AG10803 (cell line): ENCODE measurements around the gene ARHGEF12.

Experiments used
- DNase-seq: peaks from one replicate; pipeline ENCODE4 v3.0.0; 2010; ENCODE audit warnings: low read depth
- H3K4me3 ChIP-seq: 2 replicates; pipeline ENCODE4 v1.5.1; 2011; ENCODE audit warnings: mild to moderate bottlenecking, low read length, control low read depth
- CTCF ChIP-seq: conservative IDR thresholded peaks from 2 replicates; pipeline ENCODE4 v1.5.1; 2011; ENCODE audit warnings: mild to moderate bottlenecking, low read length, control low read depth, inconsistent platforms

ARHGEF12 gene

GRCh38 chr11:120376547-120377182 is 40.5 kb downstream of the ARHGEF12 start:
- no peak overlapping the region for H3K4me3 ChIP-seq
- TF ChIP-seq CTCF = no peak
- DNase-seq = no peak

- no peak overlapping the region for H3K4me3 ChIP-seq
- no peak for DNase-seq
- TF ChIP-seq CTCF = no peak
These were observed 42.3 kb downstream of the ARHGEF12 start for GRCh38 chr11:120378474-120378873.

GRCh38 chr11:120381401-120381800 is 45.2 kb downstream of the ARHGEF12 start:
- DNase-seq = no peak
- no peak for TF ChIP-seq CTCF
- no peak overlapping the region for H3K4me3 ChIP-seq

- no peak for DNase-seq
- H3K4me3 ChIP-seq = no peak overlapping the region
- no peak for TF ChIP-seq CTCF
These were observed 47.4 kb downstream of the ARHGEF12 start for GRCh38 chr11:120383518-120384155.

- no peak for DNase-seq
- no peak for TF ChIP-seq CTCF
- H3K4me3 ChIP-seq = no peak overlapping the region
These were observed 48.3 kb downstream of the ARHGEF12 start for GRCh38 chr11:120384476-120384875.

GRCh38 chr11:120385110-120385509 is 48.9 kb downstream of the ARHGEF12 start:
- DNase-seq = no peak
- no peak overlapping the region for H3K4me3 ChIP-seq
- TF ChIP-seq CTCF = no peak

GRCh38 chr11:120385655-120386054 is 49.4 kb downstream of the ARHGEF12 start:
- DNase-seq = no peak
- TF ChIP-seq CTCF = no peak
- H3K4me3 ChIP-seq = no peak overlapping the region
